HFFc6 (cell line): ENCODE results near the gene RFX1. TPM values are rescaled to one million over a fixed set of nuclear protein-coding genes. Genes with fewer than 3 reads are reported as not detected.

Experiments
- DNase-seq: peaks from one replicate; pipeline ENCODE4 v3.0.0-alpha.2; 2018
- H3K27ac Mint-ChIP-seq: 2 replicates; pipeline ENCODE4 v1.8.0; 2020; ENCODE audit warnings: mild to moderate bottlenecking, mixed read lengths
- H3K27me3 Mint-ChIP-seq: 2 replicates; pipeline ENCODE4 v1.8.0; 2021; ENCODE audit warnings: mild to moderate bottlenecking, moderate library complexity, mixed read lengths; ENCODE audit not compliant: insufficient read depth
- H3K36me3 Mint-ChIP-seq: 2 replicates; pipeline ENCODE4 v1.8.0; 2021; ENCODE audit warnings: low read depth, mixed read lengths
- H3K4me1 Mint-ChIP-seq: 2 replicates; pipeline ENCODE4 v1.8.0; 2020; ENCODE audit warnings: low read depth, mixed read lengths
- H3K4me3 Mint-ChIP-seq: 2 replicates; pipeline ENCODE4 v1.8.0; 2020; ENCODE audit warnings: mild to moderate bottlenecking, moderate library complexity, mixed read lengths
- H3K9me3 Mint-ChIP-seq: 2 replicates; pipeline ENCODE4 v1.8.0; 2020; ENCODE audit warnings: mild to moderate bottlenecking, mixed read lengths
- CTCF ChIP-seq: fragments of 200-600 bp; sonication (generic); IDR thresholded peaks from 2 replicates; pipeline ENCODE4 v1.5.0; 2021; ENCODE audit warnings: antibody characterized with exemption, mild to moderate bottlenecking
- total RNA-seq, 6 experiments: library from RNA; stranded (reverse); fragmentation: NEBNext Ultra II Directional; extraction: Animal tissue kit (Norgen Biotek cat#: 25700); gene quantifications; 2 replicates in 1 of 6; 3 replicates in 5 of 6; pipeline ENCODE4 v1.2.3, GENCODE V29; 2021

Gene RFX1
- total RNA-seq, 6 experiments from 2014 or later, result 11.6 to 13.0 (median 12.2) TPM

- TF ChIP-seq CTCF, result no peak
- no peaks in the 10 kb centered on the region for H3K9me3 Mint-ChIP-seq
- peaks cover 3% of the 10 kb centered on the region; the same call in 1 of the 2 replicates for H3K27me3 Mint-ChIP-seq
- no peak for DNase-seq
- H3K36me3 Mint-ChIP-seq, result no peaks in the 10 kb centered on the region
- H3K4me1 Mint-ChIP-seq, result peaks cover 17% of the 10 kb centered on the region
- peak overlapping the region; percentile 100 for H3K27ac Mint-ChIP-seq
- peak overlapping the region; percentile 73 for H3K4me3 Mint-ChIP-seq
Observed at GRCh38 chr19:14004619-14005348, 1.3 kb downstream of the RFX1 start.

GRCh38 chr19:14003251-14004055 lies 2.7 kb downstream of the RFX1 start:
- Mint-ChIP-seq H3K27ac (no peak overlapping the region; the same call in none of the 2 replicates), H3K36me3 (peaks cover 10% of the 10 kb centered on the region), H3K4me1 (peaks cover 17% of the 10 kb centered on the region), H3K9me3 (peaks cover 7% of the 10 kb centered on the region), H3K4me3 (no peak overlapping the region), H3K27me3 (peaks cover under 1% of the 10 kb centered on the region; the same call in 1 of the 2 replicates)
- no peak for DNase-seq
- TF ChIP-seq CTCF, result no peak

GRCh38 chr19:14002571-14003250 lies 3.4 kb downstream of the RFX1 start:
- no peak overlapping the region for H3K4me3 Mint-ChIP-seq
- H3K36me3 Mint-ChIP-seq, result peaks cover 10% of the 10 kb centered on the region
- no peaks in the 10 kb centered on the region for H3K27me3 Mint-ChIP-seq
- DNase-seq, result no peak
- H3K27ac Mint-ChIP-seq, result no peak overlapping the region; the same call in 1 of the 2 replicates
- no peak for TF ChIP-seq CTCF
- H3K4me1 Mint-ChIP-seq, result peaks cover 17% of the 10 kb centered on the region
- H3K9me3 Mint-ChIP-seq, result peaks cover 11% of the 10 kb centered on the region

GRCh38 chr19:14000691-14001375 lies 5.3 kb downstream of the RFX1 start:
- H3K36me3 Mint-ChIP-seq, result peaks cover 10% of the 10 kb centered on the region
- no peak for DNase-seq
- no peak for TF ChIP-seq CTCF
- H3K9me3 Mint-ChIP-seq, result peaks cover 11% of the 10 kb centered on the region
- H3K4me1 Mint-ChIP-seq, result peaks cover 12% of the 10 kb centered on the region
- H3K27me3 Mint-ChIP-seq, result no peaks in the 10 kb centered on the region
- no peak overlapping the region for H3K4me3 Mint-ChIP-seq
- no peak overlapping the region for H3K27ac Mint-ChIP-seq

- no peak for TF ChIP-seq CTCF
- Mint-ChIP-seq H3K9me3 (peaks cover 11% of the 10 kb centered on the region), H3K4me3 (no peak overlapping the region), H3K4me1 (no peaks in the 10 kb centered on the region; the same call in 1 of the 2 replicates), H3K27ac (no peak overlapping the region), H3K36me3 (peaks cover 10% of the 10 kb centered on the region), H3K27me3 (no peaks in the 10 kb centered on the region)
- no peak for DNase-seq
Observed at GRCh38 chr19:13999085-13999484, 7.0 kb downstream of the RFX1 start.
